GM12878 (cell line): ENCODE measurements around the gene RAPGEF4. TPM values are rescaled to one million over a fixed set of nuclear protein-coding genes. Genes with fewer than 3 reads are reported as not detected.

Experiments
- ATAC-seq: fragments of 200-7000 bp; cut with Tn5 transposase; 3 replicates; pipeline ENCODE4 v1.9.1; 2020; ENCODE audit warnings: mild to moderate bottlenecking, moderate library complexity
- BruUV-seq: library from RNA; stranded (reverse); fragments of 400-500 nt; replicated peaks from 2 replicates; lab custom pipeline; 2021; lab: Mats Ljungman, UMichigan
- CTCF ChIA-PET: fragments of 300-600 bp; sonication (Branson Sonifier 250); formaldehyde crosslinking; extraction: SDS; loops from one replicate; lab custom pipeline; 2021; ENCODE audit warnings: inconsistent platforms; lab: Yijun Ruan, JAX
- POLR2A ChIA-PET: fragments of 350-600 bp; formaldehyde crosslinking; extraction: SDS; loops from one replicate; lab custom pipeline; 2021; ENCODE audit warnings: inconsistent platforms; lab: Charles Lee
- RAD21 ChIA-PET: fragments of 300-600 bp; sonication (Branson Sonifier 250); formaldehyde crosslinking; loops from one replicate; lab custom pipeline; 2023; ENCODE audit warnings: antibody characterized with exemption; ENCODE audit not compliant: unreplicated experiment; lab: Charles Lee
- SMC1A ChIA-PET: fragments of 300-600 bp; sonication (Branson Sonifier 250); formaldehyde crosslinking; loops from one replicate; lab custom pipeline; 2023; ENCODE audit not compliant: unreplicated experiment, uncharacterized antibody; lab: Charles Lee
- DNase-seq: peaks from one replicate; pipeline ENCODE4 v3.0.0-alpha.2; 2011; ENCODE audit warnings: low read depth, low spot score
- FAIRE-seq: peaks from 3 replicates; lab custom pipeline; 2011; peaks lifted over from hg19 to GRCh38; lab: Jason Lieb, UNC
- H2AFZ ChIP-seq: 2 replicates; pipeline ENCODE4 v1.6.0; 2011; ENCODE audit warnings: low read depth, low read length, control low read depth; ENCODE audit not compliant: control insufficient read depth
- H3K27ac ChIP-seq: 2 replicates; pipeline ENCODE4 v1.5.1; 2011; ENCODE audit warnings: control low read depth; ENCODE audit not compliant: control insufficient read depth, insufficient read depth
- H3K27me3 ChIP-seq, 2 experiments: replicated peaks in 1 of 2; 2 replicates each; pipeline versions ENCODE4 v1.6.0 to v1.6.1; 2011; ENCODE audit warnings: low read length in 1 of 2; ENCODE audit not compliant: control insufficient read depth in 2 of 2, insufficient read depth in 2 of 2
- H3K36me3 ChIP-seq, 2 experiments: 2 replicates each; pipeline ENCODE4 v1.5.1; 2011; ENCODE audit warnings: low read length in 1 of 2; ENCODE audit not compliant: control insufficient read depth in 2 of 2, insufficient read depth in 2 of 2
- H3K4me1 ChIP-seq: 2 replicates; pipeline ENCODE4 v1.6.1; 2011; ENCODE audit warnings: mild to moderate bottlenecking, low read length, moderate library complexity, mixed read lengths; ENCODE audit not compliant: control insufficient read depth, insufficient read depth
- H3K4me2 ChIP-seq: 2 replicates; pipeline ENCODE4 v1.6.0; 2011; ENCODE audit warnings: control low read depth; ENCODE audit not compliant: control insufficient read depth, insufficient read depth
- H3K4me3 ChIP-seq: fragments of 200-600 bp; sonication (generic); 2 replicates; pipeline ENCODE4 v1.5.1; 2016
- H3K79me2 ChIP-seq: 2 replicates; pipeline ENCODE4 v1.6.0; 2011; ENCODE audit warnings: low read length; ENCODE audit not compliant: control insufficient read depth, insufficient read depth
- H3K9ac ChIP-seq: 2 replicates; pipeline ENCODE4 v1.8.0; 2011; ENCODE audit warnings: low read length, control low read depth, mixed read lengths; ENCODE audit not compliant: control insufficient read depth, insufficient read depth
- H3K9me3 ChIP-seq: replicated peaks from 3 replicates; pipeline ENCODE4 v1.5.1; 2011; ENCODE audit warnings: mild to moderate bottlenecking, low read length; ENCODE audit not compliant: control insufficient read depth, insufficient read depth
- H4K20me1 ChIP-seq: 2 replicates; pipeline ENCODE4 v1.6.0; 2011; ENCODE audit not compliant: control insufficient read depth, insufficient read depth
- ATF2 ChIP-seq: IDR thresholded peaks from 2 replicates; pipeline ENCODE4 v1.6.1; 2012; ENCODE audit warnings: low read length, inconsistent platforms
- ATF3 ChIP-seq: IDR thresholded peaks from 2 replicates; pipeline ENCODE4 v1.6.1; 2011; ENCODE audit warnings: low read depth, mild to moderate bottlenecking, low read length, moderate library complexity, borderline replicate concordance; ENCODE audit errors: extremely low read depth
- IRF3 ChIP-seq: fragments of 450-650 bp; IDR thresholded peaks from 2 replicates; pipeline ENCODE4 v1.6.1; 2014; ENCODE audit warnings: mild to moderate bottlenecking
- NRF1 ChIP-seq: conservative IDR thresholded peaks from 2 replicates; pipeline ENCODE4 v1.6.1; 2011; ENCODE audit warnings: mild to moderate bottlenecking, low read depth, low read length, improper control_type of control experiment
- PAX5 ChIP-seq: IDR thresholded peaks from 2 replicates; pipeline ENCODE4 v1.6.1; 2011; ENCODE audit warnings: low read depth, low read length, borderline replicate concordance
- PKNOX1 ChIP-seq: fragments of 450-650 bp; IDR thresholded peaks from 2 replicates; pipeline ENCODE4 v1.6.1; 2016; ENCODE audit warnings: mild to moderate bottlenecking
- PML ChIP-seq: IDR thresholded peaks from 2 replicates; pipeline ENCODE4 v1.6.1; 2012; ENCODE audit warnings: low read length, inconsistent platforms
- RFX5 ChIP-seq: IDR thresholded peaks from 2 replicates; pipeline ENCODE4 v1.6.1; 2011; ENCODE audit warnings: low read depth, low read length, improper control_type of control experiment
- SUZ12 ChIP-seq: fragments of 200-600 bp; sonication (generic); IDR thresholded peaks from one replicate; pipeline ENCODE4 v1.6.1; 2018; ENCODE audit warnings: antibody characterized with exemption, mild to moderate bottlenecking; ENCODE audit not compliant: unreplicated experiment
- ZNF274 ChIP-seq: IDR thresholded peaks from one replicate; pipeline ENCODE4 v1.8.0; 2011; ENCODE audit not compliant: insufficient read length, insufficient read depth
- ZNF384 ChIP-seq: IDR thresholded peaks from 2 replicates; pipeline ENCODE4 v1.6.1; 2012; ENCODE audit warnings: low read depth, mild to moderate bottlenecking, low read length, improper control_type of control experiment, borderline replicate concordance
- ZNF622 ChIP-seq: fragments of 450-650 bp; IDR thresholded peaks from 2 replicates; pipeline ENCODE4 v1.6.1; 2017; ENCODE audit warnings: mild to moderate bottlenecking, inconsistent platforms
- WGBS: methylation state at CpG from one replicate; pipeline ENCODE4 v1.1.6; 2016; ENCODE audit warnings: low lambda C conversion rate; ENCODE audit not compliant: insufficient replicate concordance, insufficient coverage; ENCODE audit errors: missing lambda C conversion rate; 5-methylcytosine and 5-hydroxymethylcytosine counted together
- in situ Hi-C: fragments of 300-500 bp; cut with MboI; formaldehyde crosslinking; loops from 9 replicates; pipeline ENCODE4 v1.14.3; 2018; ENCODE audit warnings: mixed read lengths
- intact Hi-C: fragments of 100-400 bp; cut with micrococcal nuclease; formaldehyde crosslinking; loops from one replicate; pipeline ENCODE4 v1.14.2; 2022; ENCODE audit not compliant: unreplicated experiment
- polyA plus RNA-seq, 11 experiments: library from polyadenylated mRNA; depleted of rRNA in 4 of 11; unstranded in 6 of 11; stranded (reverse) in 5 of 11; fragments of >200 nt; fragmentation: Nextera tagmentation in 4 of 11; fragmentation: Illumina TruSeq in 1 of 11; extraction: Ambion mirVana in 4 of 11; extraction: Trizol in 1 of 11; gene quantifications; 1 replicate in 1 of 11; 2 replicates in 10 of 11; pipeline versions ENCODE4 v1.2.1 to v1.2.3, GENCODE V29; 2011 to 2016; ENCODE audit warnings: inconsistent platforms in 2 of 11, missing spikeins in 2 of 11, low read depth in 1 of 11
- total RNA-seq, 4 experiments: library from RNA; depleted of rRNA in 3 of 4; stranded (reverse); fragments of >200 nt in 3 of 4; fragmentation: Illumina TruSeq in 1 of 4; extraction: Trizol in 1 of 4; gene quantifications; 2 replicates each; pipeline versions ENCODE4 v1.2.1 to v1.2.3, GENCODE V29; 2013 to 2021
- TF ChIP-seq, protein P1 (sequence below): IDR thresholded peaks from 2 replicates; pipeline ENCODE4 v1.6.1; 2012; ENCODE audit warnings: low read depth, low read length, improper control_type of control experiment

The RAPGEF4 gene
- total and polyA plus RNA-seq, 10 of the 15 experiments (the other 5 are each of a cell fraction or from before 2014, with no cell fraction given) = 0.18 TPM; not detected in 8

- SMC1A ChIA-PET = no interaction called here
- 41% methylated on average over 4 of the region's 4 CpGs for WGBS
- Histone ChIP-seq H3K4me1 (no peaks in the 10 kb centered on the region), H3K36me3 (no peaks in the 10 kb centered on the region), H3K4me2 (no peak overlapping the region), H3K4me3 (no peak overlapping the region), H3K27me3 (no peaks in the 10 kb centered on the region; a peak in 1 of 4 replicates), H2AFZ (no peak overlapping the region), H3K27ac (no peak overlapping the region), H4K20me1 (no peaks in the 10 kb centered on the region), H3K79me2 (no peaks in the 10 kb centered on the region), H3K9ac (no peak overlapping the region), H3K9me3 (no peaks in the 10 kb centered on the region)
- no TSS peak for BruUV-seq
- in situ Hi-C loops = no loop called here
- POLR2A ChIA-PET = no interaction called here
- no peak for DNase-seq
- no peak for ATAC-seq
- CTCF ChIA-PET = interaction anchor here (6.9 kb wide), 1 partner anchor 179 kb away, joined by 132 read pairs; no protein-coding TSS in a partner anchor
- intact Hi-C loops = no loop called here
- TF ChIP-seq PML (no peak), RFX5 (no peak)
- RAD21 ChIA-PET = no interaction called here
- FAIRE-seq = no peak
Measured at GRCh38 chr2:173032032-173032431, 296.4 kb downstream of the RAPGEF4 start.

DNA sequence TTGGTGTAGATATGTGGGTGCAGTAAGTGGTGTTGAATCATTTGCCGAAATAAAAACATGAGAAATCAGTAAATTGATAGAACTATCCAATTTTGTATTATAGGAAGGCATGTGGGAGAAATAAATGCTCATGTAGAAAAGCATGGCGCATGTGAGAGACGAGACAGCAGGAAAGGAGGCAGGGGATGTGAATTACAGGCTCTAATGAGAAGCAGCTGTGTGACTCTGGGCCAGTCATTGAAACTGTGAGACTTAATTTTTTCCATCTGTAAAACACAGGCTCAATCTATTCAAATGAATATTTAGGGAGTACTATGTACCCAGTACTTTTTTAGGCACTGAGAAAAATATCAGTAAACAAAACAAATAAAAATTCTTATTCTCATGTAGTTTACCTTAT is 297.4 kb downstream of the RAPGEF4 start:
- FAIRE-seq (no peak), DNase-seq (no peak), ATAC-seq (no peak)
- no peaks in the 10 kb centered on the region for H4K20me1 ChIP-seq
- no peaks in the 10 kb centered on the region; a peak in 1 of 4 replicates for H3K27me3 ChIP-seq
- no peaks in the 10 kb centered on the region for H3K9me3 ChIP-seq
- H3K36me3 ChIP-seq = no peaks in the 10 kb centered on the region
- H3K4me2 ChIP-seq = no peak overlapping the region
- in situ Hi-C loops = no loop called here
- no peaks in the 10 kb centered on the region for H3K4me1 ChIP-seq
- RAD21 ChIA-PET = interaction anchor here (1.0 kb wide), 1 partner anchor 177 kb away, joined by 3 read pairs; no protein-coding TSS in a partner anchor
- no peak overlapping the region for H3K4me3 ChIP-seq
- no peak overlapping the region for H2AFZ ChIP-seq
- no TSS peak for BruUV-seq
- no peak overlapping the region for H3K27ac ChIP-seq
- POLR2A ChIA-PET = no interaction called here
- WGBS = 87% methylated on average over 3 of the region's 3 CpGs
- H3K9ac ChIP-seq = no peak overlapping the region
- H3K79me2 ChIP-seq = no peaks in the 10 kb centered on the region
- CTCF ChIA-PET = interaction anchor here (1.1 kb wide), 1 partner anchor 177 kb away, joined by 3 read pairs; no protein-coding TSS in a partner anchor
- SMC1A ChIA-PET = no interaction called here
- intact Hi-C loops = no loop called here
- TF ChIP-seq ATF3 (no peak), NRF1 (no peak), ZNF384 (no peak), ATF2 (no peak), IRF3 (no peak), PAX5 (no peak), PKNOX1 (no peak), ZNF622 (no peak), SUZ12 (no peak), ZNF274 (no peak)
- TF ChIP-seq, protein P1, sequence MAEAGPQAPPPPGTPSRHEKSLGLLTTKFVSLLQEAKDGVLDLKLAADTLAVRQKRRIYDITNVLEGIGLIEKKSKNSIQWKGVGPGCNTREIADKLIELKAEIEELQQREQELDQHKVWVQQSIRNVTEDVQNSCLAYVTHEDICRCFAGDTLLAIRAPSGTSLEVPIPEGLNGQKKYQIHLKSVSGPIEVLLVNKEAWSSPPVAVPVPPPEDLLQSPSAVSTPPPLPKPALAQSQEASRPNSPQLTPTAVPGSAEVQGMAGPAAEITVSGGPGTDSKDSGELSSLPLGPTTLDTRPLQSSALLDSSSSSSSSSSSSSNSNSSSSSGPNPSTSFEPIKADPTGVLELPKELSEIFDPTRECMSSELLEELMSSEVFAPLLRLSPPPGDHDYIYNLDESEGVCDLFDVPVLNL = no peak
